Stimulated activated effector memory CD8-positive, alpha-beta T cell treated with anti-CD3 and anti-CD28 coated beads, Interleukin-12 subunit alpha, Interleukin-12 subunit beta, amount 100 ng/mL, for 72 hours (primary cell): ENCODE measurements around the gene GNA15.
"Not testable (repeated sequence)": the region's sequence is repeated elsewhere in the genome, so short reads cannot be mapped to it uniquely, and the experiment has no call there.

Source experiments
- ATAC-seq: fragments of 150-1000 bp; cut with Tn5 transposase; 2 replicates; pipeline ENCODE4 v1.10.0; 2021
- DNase-seq, 2 donors: peaks; one replicate each; pipeline ENCODE4 v3.0.0; 2021 to 2022; ENCODE audit warnings: low spot score in 2 of 2
- H3K27ac Mint-ChIP-seq: one replicate; pipeline ENCODE4 v1.8.0; 2022; ENCODE audit warnings: mild to moderate bottlenecking, mixed read lengths
- H3K36me3 Mint-ChIP-seq: one replicate; pipeline ENCODE4 v1.8.0; 2022; ENCODE audit warnings: mild to moderate bottlenecking, mixed read lengths
- H3K4me1 Mint-ChIP-seq: one replicate; pipeline ENCODE4 v1.8.0; 2022; ENCODE audit warnings: mixed read lengths
- H3K4me3 Mint-ChIP-seq: one replicate; pipeline ENCODE4 v1.8.0; 2022; ENCODE audit warnings: mild to moderate bottlenecking, mixed read lengths
- H3K9me3 Mint-ChIP-seq: one replicate; pipeline ENCODE4 v1.8.0; 2022; ENCODE audit warnings: mixed read lengths

The GNA15 gene, protein sequence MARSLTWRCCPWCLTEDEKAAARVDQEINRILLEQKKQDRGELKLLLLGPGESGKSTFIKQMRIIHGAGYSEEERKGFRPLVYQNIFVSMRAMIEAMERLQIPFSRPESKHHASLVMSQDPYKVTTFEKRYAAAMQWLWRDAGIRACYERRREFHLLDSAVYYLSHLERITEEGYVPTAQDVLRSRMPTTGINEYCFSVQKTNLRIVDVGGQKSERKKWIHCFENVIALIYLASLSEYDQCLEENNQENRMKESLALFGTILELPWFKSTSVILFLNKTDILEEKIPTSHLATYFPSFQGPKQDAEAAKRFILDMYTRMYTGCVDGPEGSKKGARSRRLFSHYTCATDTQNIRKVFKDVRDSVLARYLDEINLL

DNA sequence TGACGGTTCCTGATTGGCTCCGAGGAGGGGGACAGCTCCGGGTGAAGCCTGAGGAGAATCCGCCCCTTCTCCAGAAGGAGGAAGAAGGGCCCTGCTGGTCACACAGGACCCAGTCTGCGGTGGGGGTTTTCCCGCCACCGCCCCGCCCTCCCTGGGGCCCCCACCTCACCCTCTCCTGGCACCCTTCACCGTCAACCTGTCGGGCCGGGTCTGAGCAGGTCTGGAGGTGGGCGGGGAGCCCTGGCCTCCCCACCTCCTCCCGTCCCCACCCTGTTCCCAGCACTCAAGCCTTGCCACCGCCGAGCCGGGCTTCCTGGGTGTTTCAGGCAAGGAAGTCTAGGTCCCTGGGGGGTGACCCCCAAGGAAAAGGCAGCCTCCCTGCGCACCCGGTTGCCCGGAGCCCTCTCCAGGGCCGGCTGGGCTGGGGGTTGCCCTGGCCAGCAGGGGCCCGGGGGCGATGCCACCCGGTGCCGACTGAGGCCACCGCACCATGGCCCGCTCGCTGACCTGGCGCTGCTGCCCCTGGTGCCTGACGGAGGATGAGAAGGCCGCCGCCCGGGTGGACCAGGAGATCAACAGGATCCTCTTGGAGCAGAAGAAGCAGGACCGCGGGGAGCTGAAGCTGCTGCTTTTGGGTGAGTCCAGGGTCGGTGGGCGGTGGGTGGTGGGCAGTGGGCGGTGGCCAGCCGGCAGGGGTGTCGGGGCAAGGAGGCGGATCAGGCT lies at the start of gene GNA15:
TSS of gene GNA15 (plus strand) at position 73 of the 723 bp plus-strand sequence. CDS start at position 491, 418 bp downstream.
- H3K36me3 Mint-ChIP-seq = peaks cover 60% of the 10 kb centered on the region
- ATAC-seq (peak; percentile 49), DNase-seq (no peak)
- peak within 1 kb of the TSS; percentile 79 for H3K4me3 Mint-ChIP-seq
- H3K27ac Mint-ChIP-seq = peak within 1 kb of the TSS; percentile 86
- peaks cover 44% of the 10 kb centered on the region for H3K4me1 Mint-ChIP-seq
- H3K9me3 Mint-ChIP-seq = peaks cover 8% of the 10 kb centered on the region

DNA sequence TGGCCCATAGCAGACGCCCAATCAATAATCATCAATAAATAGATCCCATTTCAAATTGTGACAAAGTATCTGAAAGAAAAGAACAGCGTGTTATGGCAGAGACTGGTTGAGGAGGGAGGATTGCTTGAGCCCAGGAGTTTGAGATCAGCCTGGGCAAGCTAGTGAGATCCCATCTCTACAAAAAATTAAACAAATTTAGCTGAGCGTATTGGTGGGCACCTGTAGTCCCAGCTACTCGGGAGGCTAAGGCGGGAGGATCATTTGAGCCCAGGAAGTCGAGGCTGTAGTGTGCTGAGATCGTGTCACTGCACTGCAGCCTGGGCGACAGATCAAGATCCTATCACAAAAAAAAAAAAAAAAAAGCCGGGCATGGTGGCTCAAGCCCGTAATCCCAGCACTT lies 48.1 kb upstream of the GNA15 start:
- Mint-ChIP-seq H3K4me3 (no peak overlapping the region), H3K9me3 (no peaks in the 10 kb centered on the region), H3K36me3 (no peaks in the 10 kb centered on the region), H3K27ac (no peak overlapping the region), H3K4me1 (no peaks in the 10 kb centered on the region)
- ATAC-seq = no peak
- DNase-seq = no peak

DNA sequence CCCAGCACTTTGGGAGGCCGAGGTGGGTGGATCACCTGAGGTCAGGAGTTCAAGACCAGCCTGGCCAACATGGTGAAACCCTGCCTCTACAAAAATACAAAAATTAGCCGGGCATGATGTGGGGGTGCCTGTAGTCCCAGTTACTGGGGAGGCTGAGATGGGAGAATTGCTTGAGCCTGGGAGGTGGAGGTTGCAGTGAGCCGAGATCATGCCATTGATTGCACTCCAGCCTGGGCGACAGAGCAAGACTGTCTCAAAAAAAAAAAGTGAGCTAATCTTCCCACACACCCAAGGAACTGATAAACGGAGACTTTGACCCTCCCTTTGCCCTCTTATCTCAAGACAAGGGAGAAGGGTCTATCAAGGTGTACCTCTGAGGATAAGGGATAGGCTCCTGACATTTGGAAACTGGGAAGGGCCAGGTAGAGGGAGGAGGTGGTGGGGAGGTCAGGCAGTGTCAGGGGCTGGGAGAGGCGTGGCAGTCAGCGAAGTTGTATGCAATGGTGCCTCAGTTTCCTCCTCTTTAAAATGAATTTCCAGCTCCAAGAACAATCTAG lies 46.5 kb upstream of the GNA15 start:
- DNase-seq, ATAC-seq, H3K36me3 Mint-ChIP-seq: not testable (repeated sequence)

DNA sequence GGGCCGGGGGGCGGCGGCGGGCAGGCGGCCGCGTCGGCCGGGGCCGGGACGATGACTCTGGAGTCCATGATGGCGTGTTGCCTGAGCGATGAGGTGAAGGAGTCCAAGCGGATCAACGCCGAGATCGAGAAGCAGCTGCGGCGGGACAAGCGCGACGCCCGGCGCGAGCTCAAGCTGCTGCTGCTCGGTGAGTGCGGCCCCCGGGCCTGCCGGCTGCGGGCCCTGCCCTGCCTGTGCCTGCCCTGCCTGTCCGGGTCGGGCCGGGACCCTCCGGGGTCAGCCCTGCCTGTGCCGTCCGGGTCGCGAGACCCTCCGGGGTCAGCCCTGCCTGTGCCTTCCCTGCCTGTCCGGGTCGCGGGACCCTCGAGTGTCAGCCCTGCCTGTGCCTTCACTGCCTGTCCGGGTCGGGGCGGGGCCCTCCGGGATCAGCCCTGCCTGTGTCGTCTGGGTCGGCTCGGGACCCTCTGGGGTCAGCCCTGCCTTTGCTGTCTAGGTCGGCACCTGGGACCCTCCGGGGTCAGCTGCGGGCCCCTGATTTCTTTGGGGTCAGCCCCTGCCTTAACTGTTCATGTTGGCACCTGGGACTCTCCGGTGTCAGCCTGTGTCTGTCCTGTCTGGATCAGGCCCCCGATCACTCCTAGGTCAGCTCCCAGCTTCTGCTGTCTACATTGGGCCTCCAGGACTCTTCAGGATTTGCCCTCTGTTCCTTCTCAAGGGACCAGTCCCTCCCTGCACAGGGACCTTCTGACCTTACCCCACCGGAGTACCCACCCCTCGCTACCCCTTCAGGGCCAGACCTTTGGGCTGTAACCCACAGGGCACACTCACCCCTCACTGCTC lies 41.0 kb upstream of the GNA15 start:
- Mint-ChIP-seq H3K27ac (no peak overlapping the region), H3K4me1 (peaks cover 24% of the 10 kb centered on the region), H3K36me3 (no peaks in the 10 kb centered on the region), H3K9me3 (no peaks in the 10 kb centered on the region), H3K4me3 (peak overlapping the region; percentile 68)
- no peak for DNase-seq
- ATAC-seq = peak; percentile 70

More for the DNA sequence above, 46.5 kb upstream of the GNA15 start:
- H3K27ac Mint-ChIP-seq, H3K9me3 Mint-ChIP-seq, H3K4me1 Mint-ChIP-seq, H3K4me3 Mint-ChIP-seq: not testable (repeated sequence)

DNA sequence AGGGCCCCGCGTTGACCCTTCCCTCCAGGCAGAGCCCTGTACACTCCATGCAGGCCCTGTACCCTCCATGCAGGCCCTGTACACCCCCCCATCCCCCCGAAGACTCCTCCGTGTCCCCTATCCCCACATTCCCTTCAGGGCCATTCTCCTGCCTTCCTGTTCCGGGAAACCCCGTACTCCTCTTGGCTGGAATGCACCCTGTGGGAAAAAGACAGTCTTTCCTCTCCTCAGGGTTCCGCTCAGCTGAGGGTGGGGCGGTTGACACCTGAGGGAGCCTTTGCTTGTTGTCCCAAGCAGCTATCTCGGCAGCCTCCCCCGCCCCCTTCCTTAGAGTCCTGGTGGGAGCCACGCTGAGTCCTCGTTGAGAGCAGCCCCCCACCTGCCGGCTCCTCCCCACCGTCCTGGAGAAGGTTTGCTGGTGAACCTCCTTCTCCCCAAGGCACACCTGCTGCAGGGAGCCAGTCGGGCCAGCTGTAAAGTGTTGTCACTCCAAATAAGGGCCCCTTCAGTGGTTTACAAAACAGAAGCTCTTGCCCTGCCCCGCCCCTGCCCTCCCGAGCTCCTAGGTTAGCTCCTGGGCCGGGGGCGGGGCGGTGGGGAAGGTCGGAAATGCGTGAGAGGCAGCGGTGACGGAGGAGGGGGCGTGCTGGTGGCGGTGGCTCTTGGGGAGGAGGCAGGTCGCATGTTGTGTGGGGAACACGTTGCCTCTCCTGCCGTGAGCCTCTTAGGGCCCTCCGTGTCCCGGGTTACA lies 40.2 kb upstream of the GNA15 start:
- peaks cover 24% of the 10 kb centered on the region for H3K4me1 Mint-ChIP-seq
- H3K27ac Mint-ChIP-seq = no peak overlapping the region
- no peaks in the 10 kb centered on the region for H3K36me3 Mint-ChIP-seq
- ATAC-seq = no peak
- peak overlapping the region; percentile 68 for H3K4me3 Mint-ChIP-seq
- DNase-seq = no peak
- no peaks in the 10 kb centered on the region for H3K9me3 Mint-ChIP-seq

DNA sequence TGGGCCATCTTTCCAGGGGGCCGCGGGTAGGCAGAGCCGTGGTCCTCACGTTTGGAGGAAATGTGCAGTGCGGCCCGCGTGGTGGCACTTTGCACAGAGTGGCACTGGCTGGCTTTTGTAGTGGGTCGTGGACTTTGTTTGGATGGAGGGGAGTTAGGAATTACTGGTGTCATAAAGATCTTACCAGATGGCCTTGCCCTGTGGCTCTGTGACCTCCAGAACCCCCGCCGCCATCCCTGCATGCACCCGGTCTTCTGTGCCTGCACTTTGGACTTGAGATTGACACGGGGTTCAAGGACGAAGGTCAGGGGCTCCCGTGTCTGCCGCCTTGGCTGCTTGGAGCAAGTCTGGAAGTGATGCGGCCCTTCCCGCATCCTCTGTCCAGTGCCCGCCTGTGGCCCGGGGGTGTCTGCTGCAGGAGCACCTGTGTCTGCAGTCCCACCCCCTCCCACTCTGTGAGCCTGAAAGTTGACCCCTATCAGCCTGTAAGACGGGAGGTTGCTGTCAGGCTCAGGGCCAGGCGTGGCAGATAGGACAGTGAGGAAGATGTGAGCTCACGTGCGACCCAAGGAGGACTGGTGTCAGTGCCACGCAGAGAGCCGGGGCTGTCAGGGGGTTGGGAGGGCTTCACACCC lies 39.4 kb upstream of the GNA15 start:
- Mint-ChIP-seq H3K27ac (no peak overlapping the region), H3K4me3 (peak overlapping the region; percentile 68), H3K9me3 (no peaks in the 10 kb centered on the region), H3K4me1 (peaks cover 24% of the 10 kb centered on the region), H3K36me3 (no peaks in the 10 kb centered on the region)
- ATAC-seq (no peak), DNase-seq (no peak)

DNA sequence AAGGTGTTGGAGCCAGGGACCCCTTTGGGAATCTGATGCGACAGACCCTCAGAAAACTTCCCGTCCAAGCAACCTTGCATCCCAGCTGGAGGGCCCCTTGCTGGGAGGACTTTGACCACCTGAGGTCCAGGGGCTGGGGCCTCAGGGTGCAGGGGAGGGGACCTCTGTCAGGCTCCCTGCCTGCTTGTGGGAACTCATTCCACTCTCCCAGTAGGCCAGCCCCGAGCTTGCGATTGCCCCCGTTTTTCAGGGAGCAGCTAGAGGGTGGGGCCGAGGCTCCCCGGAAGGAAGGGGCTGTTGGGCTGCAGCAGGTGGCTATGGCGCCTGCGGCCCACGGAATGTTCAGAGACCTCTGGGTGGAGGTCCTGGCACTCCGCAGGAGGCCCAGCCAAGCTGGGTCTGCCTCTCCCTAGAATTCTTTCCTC lies 38.9 kb upstream of the GNA15 start:
- no peaks in the 10 kb centered on the region for H3K9me3 Mint-ChIP-seq
- H3K4me3 Mint-ChIP-seq = no peak overlapping the region
- peaks cover 24% of the 10 kb centered on the region for H3K4me1 Mint-ChIP-seq
- no peaks in the 10 kb centered on the region for H3K36me3 Mint-ChIP-seq
- no peak for ATAC-seq
- H3K27ac Mint-ChIP-seq = no peak overlapping the region
- DNase-seq = no peak

DNA sequence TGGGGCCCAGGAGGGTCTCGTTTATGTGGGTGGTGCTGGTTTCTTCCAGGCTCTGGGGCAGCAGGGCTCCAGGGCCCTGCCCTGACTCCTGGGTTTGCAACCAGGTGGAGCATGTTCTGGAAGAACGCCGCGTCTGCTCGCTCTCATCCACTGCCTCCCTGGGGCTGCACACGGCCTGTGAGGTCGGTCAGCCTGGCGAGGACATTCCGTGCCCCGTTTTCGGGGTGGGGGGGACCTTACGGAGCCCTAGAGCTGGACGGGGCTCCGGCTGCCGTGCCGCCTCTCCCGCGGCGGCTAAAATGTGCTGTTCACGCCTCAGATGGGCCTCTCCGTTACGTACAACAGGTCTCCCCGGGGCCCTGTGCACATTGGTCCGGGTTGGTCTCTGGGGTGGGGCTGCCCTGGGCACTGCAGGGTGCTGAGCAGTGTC lies 38.4 kb upstream of the GNA15 start:
- H3K4me3 Mint-ChIP-seq = no peak overlapping the region
- ATAC-seq = no peak
- no peaks in the 10 kb centered on the region for H3K36me3 Mint-ChIP-seq
- H3K27ac Mint-ChIP-seq = no peak overlapping the region
- DNase-seq = no peak
- peaks cover 24% of the 10 kb centered on the region for H3K4me1 Mint-ChIP-seq
- no peaks in the 10 kb centered on the region for H3K9me3 Mint-ChIP-seq

DNA sequence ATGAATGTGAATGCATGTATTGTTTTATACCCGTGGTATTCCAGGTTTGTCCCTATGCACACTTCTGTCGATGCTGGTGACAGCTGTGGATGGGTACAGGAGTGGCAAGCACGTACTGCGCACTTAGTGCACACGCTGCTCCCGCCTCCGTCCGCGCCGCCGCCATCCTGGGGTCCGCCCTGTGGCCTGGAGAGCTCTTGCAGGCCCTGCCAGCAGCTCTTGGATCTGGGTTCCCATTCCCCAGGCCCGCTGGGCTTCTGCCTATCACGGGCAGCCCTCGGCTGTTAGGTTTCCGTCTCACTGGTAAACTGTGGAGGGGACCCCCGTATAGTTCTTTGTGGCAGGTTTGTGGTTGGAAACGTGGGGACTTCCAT lies 37.7 kb upstream of the GNA15 start:
- Mint-ChIP-seq H3K36me3 (no peaks in the 10 kb centered on the region), H3K4me3 (no peak overlapping the region), H3K27ac (no peak overlapping the region), H3K4me1 (peaks cover 24% of the 10 kb centered on the region), H3K9me3 (no peaks in the 10 kb centered on the region)
- DNase-seq (no peak), ATAC-seq (no peak)

DNA sequence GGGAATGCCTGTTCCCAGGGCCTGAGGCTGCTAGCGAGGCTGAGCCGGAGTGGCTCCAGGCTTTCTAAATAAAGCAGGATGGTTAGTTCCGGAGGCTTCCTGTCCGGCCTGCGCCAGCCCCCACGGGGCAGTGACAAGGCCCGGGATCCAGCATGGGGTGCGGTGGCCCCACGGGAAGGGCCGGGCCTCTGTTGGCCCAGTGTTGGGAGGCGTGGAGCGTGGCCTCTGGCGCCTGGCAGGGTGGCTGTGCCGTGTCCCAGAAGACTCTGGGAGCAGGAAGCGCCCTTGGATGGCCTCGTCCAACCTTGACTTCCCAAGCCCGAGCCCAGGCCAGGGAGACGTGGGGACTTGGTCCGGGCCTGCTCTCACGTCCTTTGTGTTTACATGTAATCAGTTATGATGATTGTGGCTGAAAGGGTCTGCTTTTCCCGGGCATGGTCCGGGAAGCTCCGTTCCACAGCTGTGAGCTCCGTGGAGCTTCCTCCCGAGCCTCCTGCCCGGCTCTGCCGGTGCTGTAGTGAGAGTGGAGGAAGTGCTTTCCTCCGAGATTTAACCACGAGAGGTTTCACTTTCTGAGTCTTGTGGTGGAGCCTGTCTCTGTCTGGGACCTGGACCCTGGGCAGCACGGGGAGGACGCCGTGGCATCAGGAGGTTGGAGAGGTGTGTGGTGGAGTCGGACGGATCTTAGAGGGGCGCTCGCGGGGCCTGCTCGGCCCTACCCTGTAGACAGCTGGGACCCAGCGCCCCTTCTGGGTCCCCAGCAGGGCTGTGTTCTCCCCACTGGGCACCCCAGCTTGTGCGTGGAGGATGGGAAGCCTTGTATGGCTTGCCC lies 37.1 kb upstream of the GNA15 start:
- Mint-ChIP-seq H3K36me3 (no peaks in the 10 kb centered on the region), H3K4me3 (peak overlapping the region; percentile 26), H3K4me1 (peaks cover 24% of the 10 kb centered on the region), H3K27ac (peak overlapping the region; percentile 14), H3K9me3 (no peaks in the 10 kb centered on the region)
- no peak for ATAC-seq
- no peak for DNase-seq

DNA sequence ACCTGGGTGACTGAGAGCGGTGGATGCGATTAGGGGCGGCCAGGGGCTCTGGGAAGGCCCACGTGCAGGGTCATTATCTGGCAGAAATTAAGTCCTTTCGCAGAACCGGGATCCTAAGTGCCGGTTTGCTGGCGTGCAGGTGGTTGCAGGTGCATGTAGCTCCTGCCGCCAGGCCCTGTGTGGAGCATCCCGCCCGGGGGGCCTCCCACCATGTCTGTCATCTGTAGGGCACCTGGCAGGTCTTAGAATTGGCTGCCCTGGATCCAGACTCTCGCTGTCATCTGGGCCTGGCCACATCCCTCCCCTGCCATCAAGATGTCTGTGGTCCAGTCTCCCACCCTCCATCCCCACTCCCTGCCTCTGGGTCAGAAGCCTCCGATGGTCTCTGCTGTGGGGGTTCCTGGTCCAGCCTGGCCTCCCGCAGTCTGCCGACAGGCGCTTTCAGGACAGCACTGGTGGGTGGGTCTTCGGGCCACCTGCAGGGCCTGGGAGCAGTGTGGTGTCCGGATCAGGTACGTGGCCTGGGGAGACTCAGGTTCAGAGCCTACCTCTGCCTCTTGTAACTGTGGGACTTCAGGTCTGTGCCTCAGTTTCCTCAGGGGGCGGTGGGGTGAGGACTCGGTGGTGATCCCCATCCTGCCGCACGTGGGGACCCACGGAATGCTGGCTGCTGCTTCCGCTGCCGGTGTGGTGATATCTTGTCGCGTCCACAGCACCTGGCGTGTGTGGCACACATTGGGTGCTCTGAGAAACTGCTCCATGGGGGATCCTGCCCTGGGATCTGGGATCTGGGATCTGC lies 36.3 kb upstream of the GNA15 start:
- ATAC-seq = no peak
- peak overlapping the region; percentile 14 for H3K27ac Mint-ChIP-seq
- no peaks in the 10 kb centered on the region for H3K36me3 Mint-ChIP-seq
- no peak for DNase-seq
- H3K4me3 Mint-ChIP-seq = peak overlapping the region; percentile 26
- H3K4me1 Mint-ChIP-seq = peaks cover 30% of the 10 kb centered on the region
- H3K9me3 Mint-ChIP-seq = no peaks in the 10 kb centered on the region

DNA sequence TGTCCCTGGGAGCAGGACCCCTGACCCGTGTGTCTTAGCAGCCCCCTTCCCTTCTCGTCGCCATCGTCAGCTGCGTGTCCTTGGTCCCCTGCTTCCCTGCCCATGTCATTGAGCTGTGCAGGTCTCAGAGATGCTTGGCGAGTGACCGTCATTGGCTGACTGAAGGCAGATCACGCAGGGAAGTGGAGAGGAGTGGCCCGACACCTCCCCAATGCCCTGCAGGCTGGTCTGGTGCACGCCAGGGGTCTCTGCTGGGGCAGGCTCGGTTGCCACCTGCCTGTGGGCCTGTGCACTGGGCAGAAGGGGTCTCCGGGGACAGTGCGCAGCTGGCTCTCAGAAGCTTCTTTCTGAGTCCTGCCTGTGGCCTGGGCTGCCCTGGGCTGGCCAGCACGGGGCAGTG lies 35.5 kb upstream of the GNA15 start:
- H3K36me3 Mint-ChIP-seq = no peaks in the 10 kb centered on the region
- peaks cover 25% of the 10 kb centered on the region for H3K4me1 Mint-ChIP-seq
- DNase-seq = no peak
- H3K27ac Mint-ChIP-seq = no peak overlapping the region
- no peak overlapping the region for H3K4me3 Mint-ChIP-seq
- H3K9me3 Mint-ChIP-seq = no peaks in the 10 kb centered on the region
- ATAC-seq = no peak
